K562 treated with DMSO at 1 percent for 48 hours (cell line): ENCODE measurements around the gene SHC1. TPM values are rescaled to one million over a fixed set of nuclear protein-coding genes. Genes with fewer than 3 reads are reported as not detected.

Experiments
- total RNA-seq: library from RNA; unstranded; fragments of 300-600 nt; gene quantifications from 2 replicates; pipeline ENCODE4 v1.2.3, GENCODE V29; 2022; ENCODE audit warnings: low replicate concordance; ENCODE audit errors: extremely low read depth

The SHC1 gene, protein sequence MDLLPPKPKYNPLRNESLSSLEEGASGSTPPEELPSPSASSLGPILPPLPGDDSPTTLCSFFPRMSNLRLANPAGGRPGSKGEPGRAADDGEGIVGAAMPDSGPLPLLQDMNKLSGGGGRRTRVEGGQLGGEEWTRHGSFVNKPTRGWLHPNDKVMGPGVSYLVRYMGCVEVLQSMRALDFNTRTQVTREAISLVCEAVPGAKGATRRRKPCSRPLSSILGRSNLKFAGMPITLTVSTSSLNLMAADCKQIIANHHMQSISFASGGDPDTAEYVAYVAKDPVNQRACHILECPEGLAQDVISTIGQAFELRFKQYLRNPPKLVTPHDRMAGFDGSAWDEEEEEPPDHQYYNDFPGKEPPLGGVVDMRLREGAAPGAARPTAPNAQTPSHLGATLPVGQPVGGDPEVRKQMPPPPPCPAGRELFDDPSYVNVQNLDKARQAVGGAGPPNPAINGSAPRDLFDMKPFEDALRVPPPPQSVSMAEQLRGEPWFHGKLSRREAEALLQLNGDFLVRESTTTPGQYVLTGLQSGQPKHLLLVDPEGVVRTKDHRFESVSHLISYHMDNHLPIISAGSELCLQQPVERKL
- not detected in 2 replicates for total RNA-seq

DNA sequence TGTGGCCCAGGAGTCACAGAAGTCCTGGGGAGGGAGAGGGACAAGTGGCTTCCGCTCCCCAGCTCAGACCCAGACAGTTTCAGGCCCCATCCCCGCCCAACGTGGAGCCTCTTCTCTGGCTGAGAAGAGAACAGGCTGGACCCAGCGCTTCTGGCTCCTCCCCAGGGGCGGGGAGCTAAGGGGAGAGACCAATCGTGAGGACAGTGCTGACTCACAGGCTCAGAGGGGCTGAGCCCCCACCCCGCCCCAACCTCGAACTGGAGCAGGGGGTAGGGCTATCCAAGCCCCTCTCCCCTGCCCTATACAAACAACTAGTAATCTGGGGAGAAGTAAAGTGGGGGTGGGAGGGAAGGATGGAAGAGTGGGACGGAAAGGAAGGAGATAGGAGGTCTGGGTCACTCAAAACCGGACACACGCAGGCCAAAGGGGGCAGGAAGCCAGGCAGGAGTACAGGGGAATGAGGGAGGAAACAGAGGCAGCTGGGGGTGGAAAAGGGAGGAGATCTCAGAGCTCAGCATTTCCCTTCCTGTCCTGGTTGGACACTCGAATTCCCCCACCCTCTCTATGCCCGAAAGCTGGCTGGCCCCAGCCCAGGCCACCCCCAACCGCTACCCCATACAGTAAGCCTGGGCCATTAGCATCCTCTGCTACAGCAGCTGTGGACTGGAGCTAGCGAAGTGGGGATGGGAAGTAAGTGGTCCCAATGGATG, at the start of gene SHC1:
Gene SHC1, minus strand, starts transcription at position 117 of the 710 bp plus-strand sequence. CDS start 221 bp downstream, outside the sequence.

DNA sequence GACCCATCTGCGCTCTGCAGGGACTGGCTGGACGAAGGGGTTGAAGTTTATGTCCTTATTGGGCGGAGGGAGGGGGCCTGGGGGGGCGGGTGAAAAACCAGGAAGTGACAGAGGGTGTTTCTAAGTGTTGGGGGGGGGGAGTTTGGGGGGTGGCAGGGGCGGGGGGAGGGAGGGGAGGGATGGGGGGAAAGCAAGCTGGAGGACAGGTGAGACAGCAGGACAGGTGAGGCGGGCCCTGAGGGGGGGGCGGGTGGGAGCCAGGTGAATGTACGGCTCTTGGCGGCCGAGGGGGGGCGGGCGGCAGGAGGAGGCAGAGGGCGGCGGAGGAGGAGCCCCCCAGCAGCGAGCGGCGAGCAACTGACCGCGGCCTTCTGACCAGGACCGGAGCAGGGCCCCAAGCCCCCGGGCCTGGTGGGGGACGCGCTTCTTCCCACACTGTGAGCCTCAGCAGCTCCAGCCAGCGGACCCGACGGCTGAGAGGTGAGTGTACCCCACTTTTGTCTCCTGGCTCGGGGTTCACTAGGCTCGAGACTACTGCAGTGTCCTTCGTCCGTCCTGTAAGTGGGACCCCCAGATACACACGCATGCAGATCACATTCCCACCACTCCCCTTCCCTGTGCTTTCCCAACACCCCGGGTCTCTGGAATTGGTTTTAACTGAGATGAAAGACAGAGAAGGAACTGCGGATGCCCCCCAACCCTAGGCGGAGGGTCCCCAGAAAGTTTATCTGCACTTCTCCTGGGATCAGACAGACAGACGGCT, 32.1 kb upstream of the SHC1 start, which contains the start of gene ZBTB7B:
Gene ZBTB7B, plus strand, starts transcription at position 339 of the 763 bp plus-strand sequence. CDS start 11,859 bp downstream, outside the sequence.

DNA sequence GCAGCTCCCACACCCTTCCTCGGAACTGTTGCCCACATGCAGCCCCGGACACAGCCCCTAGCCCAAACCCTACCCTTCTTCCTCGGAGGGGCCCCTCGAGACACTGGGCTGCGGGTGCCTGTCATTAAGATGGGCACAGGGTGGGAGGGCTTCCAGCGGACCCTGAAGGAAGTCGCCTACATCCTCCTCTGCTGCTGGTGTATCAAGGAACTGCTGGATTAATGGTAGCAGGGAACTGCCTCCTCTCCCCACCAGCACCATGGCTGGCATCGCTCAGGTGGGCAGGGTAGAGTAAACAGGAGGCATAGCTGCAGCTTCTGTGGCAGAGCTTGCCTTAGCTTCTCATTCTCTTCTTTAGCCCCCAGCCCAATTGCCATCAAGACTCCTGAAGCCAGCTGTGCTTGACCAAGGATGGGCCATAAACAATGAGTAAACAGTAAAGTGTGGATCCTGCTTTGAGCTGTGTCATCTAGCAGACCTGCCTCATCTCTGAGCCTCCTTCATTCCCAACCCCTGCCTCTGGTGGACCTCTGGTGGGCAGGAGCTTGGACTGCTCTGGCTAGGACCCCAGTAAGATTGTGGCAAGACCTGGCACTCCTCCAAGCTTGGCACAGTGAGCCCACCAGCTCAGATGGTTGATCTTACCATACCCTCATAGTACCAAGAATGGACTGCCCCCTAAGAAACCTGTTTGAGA, 23.2 kb upstream of the SHC1 start, which contains the start of gene LENEP:
Gene LENEP, plus strand, starts transcription at position 15 of the 697 bp plus-strand sequence. Its CDS starts 22 bp downstream, at position 37.

GRCh38 chr1:154982897-154983648, 12.5 kb upstream of the SHC1 start, which contains the start of gene FLAD1:
Gene FLAD1 (plus strand): TSS chr1:154983344. CDS start chr1:154983695, 351 bp downstream.

DNA sequence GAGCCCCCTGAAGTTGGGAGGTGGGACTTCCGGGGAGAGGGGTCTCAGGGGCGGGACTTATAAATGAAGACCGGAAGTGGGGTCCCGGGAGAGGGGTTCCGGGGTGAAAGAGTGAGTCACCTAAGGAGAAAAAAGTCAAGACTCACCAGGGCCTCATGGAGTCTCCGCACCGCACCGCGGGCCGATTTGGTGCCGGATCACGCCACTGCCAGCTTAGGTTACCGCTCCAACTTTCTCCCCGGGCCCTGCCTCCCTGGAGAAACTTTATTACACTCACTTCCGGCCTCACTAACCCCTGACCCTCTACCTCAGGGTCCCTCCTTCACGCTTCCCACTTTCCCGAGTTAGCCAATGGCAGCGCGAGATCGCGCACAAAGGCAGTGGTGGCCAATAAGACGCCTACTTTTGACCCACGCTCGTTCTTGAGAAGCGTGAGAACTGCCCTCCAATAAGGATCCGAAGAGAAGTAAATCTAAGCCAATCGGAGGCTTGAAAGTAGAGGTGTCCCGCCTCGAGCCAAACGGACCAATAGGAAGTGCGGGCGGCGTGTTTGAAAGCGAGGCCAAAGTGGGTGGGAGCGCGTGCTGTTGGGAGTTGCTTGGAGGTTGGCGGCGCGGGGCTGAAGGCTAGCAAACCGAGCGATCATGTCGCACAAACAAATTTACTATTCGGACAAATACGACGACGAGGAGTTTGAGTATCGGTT, 3.7 kb upstream of the SHC1 start, which contains the start of gene CKS1B:
Gene CKS1B, plus strand, starts transcription at position 580 of the 706 bp plus-strand sequence. Its CDS starts 65 bp downstream, at position 645.

DNA sequence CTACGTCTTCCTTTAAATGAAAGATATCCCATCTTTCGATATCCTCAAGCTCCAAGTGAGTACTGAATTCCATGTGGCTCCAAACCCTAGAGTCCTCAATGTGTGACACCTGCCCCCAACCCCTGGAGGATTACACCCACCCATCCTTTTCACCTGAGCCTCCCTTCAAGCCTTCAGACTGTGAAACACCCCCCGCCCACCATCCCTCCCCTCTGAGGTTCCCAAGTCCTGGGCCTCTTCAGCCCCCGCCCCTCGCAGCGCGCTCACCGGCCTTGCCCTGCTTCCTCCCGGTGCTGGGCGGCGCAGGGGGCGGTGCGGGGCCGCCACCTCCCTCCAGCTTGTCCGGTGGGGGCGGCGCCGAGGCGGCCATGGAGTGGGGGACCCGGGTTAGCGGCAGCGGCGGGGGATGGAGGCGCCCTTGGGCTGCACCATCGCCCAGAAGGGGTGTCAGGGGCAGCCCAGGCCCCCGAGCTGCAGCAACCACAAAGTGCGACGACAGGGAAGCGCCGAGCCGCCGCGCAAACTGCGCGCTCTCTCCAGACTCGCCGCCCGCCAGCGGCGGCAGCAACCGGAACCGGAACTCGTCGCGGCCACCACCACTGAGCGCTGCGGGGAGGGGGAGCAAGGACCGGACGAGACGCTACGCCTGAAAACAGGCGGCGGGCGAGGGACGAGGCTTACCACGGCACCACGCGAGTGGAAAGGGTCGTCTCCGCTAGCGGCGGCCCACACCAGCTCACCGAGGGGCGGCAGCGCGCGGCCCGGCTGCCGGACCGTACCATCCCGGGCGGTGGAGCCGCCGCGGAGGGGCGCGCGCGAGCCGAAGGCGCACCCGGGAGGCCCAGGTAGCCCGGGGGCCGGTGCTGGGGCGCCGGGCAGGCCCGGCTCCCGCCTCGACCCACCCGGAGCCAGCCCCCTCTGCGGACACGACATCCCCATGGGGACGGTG, 9.1 kb downstream of the SHC1 start, which contains the start of gene PYGO2:
Gene PYGO2, minus strand, starts transcription at position 576 of the 949 bp plus-strand sequence. Its CDS starts 206 bp downstream, at position 370.

DNA sequence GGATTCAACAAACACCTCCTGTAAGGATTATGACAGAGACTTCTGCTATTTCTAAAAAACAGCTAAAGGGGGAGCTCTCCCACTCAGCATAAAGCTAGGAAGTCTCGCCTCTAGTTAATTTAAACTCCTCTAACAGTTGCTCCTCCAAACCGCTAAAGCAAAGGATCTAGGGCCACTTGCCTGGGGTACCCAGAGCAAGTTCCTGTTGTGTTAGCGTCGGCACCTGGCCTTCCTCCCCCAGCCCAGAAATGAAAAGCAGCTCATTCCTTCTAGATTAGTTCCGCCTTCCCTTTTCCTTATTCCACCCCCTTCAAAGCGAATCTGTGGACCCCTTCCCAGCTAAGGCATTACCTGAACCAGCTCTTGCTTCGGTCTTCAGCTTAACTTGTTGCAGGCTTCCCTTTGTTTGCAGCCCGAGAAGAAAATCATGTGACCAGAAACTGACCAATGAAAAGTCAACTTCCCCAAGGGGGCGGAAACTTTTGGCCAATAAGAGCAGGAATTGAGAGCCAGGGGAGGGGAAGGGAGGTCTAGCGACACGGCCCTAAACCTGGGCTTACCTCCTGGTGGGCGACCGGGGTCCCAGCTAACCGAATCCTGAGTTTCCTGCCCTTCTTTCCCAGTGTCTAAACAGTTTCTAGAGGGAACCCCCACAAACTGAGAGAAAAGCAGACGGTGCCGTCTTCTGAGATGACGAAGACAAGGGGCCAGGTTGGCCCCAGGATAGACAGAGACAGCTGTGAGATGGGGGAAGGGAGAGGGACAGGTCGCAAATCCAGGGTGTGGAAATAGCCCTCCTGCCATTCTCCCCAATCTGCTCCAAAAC, 14.6 kb downstream of the SHC1 start, which contains the start of gene PBXIP1:
Gene PBXIP1, minus strand, starts transcription at position 382 of the 826 bp plus-strand sequence. CDS start 2,378 bp downstream, outside the sequence.

DNA sequence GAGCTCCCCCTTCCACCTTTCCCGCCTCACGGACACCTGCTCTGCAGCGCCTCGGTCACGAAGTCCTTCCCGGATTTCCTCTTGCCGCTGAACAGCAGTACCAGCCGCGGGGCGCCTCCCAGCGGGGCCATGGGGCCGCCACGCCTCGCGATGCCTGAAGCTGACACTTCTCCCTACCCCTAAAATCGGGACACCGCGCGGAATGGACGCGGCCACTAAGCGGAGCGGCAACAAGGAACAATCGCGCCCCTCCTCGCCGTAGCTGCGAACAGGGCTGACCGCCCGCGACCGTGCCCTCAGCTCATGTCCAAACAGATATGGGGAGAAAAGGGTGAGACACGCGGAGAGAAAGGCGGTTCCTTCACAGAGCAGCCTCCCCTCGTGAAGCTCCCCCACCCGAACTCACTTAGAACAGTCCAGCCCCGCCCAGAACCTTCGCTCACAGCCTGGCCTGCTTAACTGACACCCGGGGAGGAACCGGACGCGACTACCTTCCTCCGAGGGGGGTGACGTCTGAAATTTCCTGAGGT, 33.9 kb downstream of the SHC1 start, which contains the start of gene PMVK:
Gene PMVK, minus strand, starts transcription at position 165 of the 530 bp plus-strand sequence. Its CDS starts 34 bp downstream, at position 131.

Other genes starting within 250 kb of the SHC1 start
- not detected in 2 replicates for gene KCNN3, start 100.5 kb downstream of the SHC1 start, total RNA-seq
- not detected in 2 replicates for gene PMVK, start 34.0 kb downstream of the SHC1 start, total RNA-seq
- gene PBXIP1, start 14.6 kb downstream of the SHC1 start, total RNA-seq: not detected in 2 replicates
- gene PYGO2, start 9.0 kb downstream of the SHC1 start, total RNA-seq: not detected in 2 replicates
- not detected in 2 replicates for gene CKS1B, start 3.9 kb upstream of the SHC1 start, total RNA-seq
- gene FLAD1, start 12.6 kb upstream of the SHC1 start, total RNA-seq: not detected in 2 replicates
- gene LENEP, start 22.8 kb upstream of the SHC1 start, total RNA-seq: not detected in 2 replicates
- gene ZBTB7B, start 32.1 kb upstream of the SHC1 start, total RNA-seq: not detected in 2 replicates
- not detected in 2 replicates for gene DCST2, start 63.0 kb upstream of the SHC1 start, total RNA-seq
- gene DCST1, start 63.1 kb upstream of the SHC1 start, total RNA-seq: not detected in 2 replicates
- not detected in 2 replicates for gene ADAM15, start 80.6 kb upstream of the SHC1 start, total RNA-seq
- gene EFNA4, start 93.0 kb upstream of the SHC1 start, total RNA-seq: not detected in 2 replicates
- not detected in 2 replicates for gene EFNA3, start 108.1 kb upstream of the SHC1 start, total RNA-seq
- not detected in 2 replicates for gene EFNA1, start 157.1 kb upstream of the SHC1 start, total RNA-seq
- gene SLC50A1, start 165.1 kb upstream of the SHC1 start, total RNA-seq: not detected in 2 replicates
- not detected in 2 replicates for gene DPM3, start 169.8 kb upstream of the SHC1 start, total RNA-seq
- gene KRTCAP2, start 202.6 kb upstream of the SHC1 start, total RNA-seq: not detected in 2 replicates
- gene TRIM46, start 203.1 kb upstream of the SHC1 start, total RNA-seq: not detected in 2 replicates
- not detected in 2 replicates for gene THBS3, start 237.2 kb upstream of the SHC1 start, total RNA-seq
- not detected in 2 replicates for gene MTX1, start 237.9 kb upstream of the SHC1 start, total RNA-seq